ENCODE results near the gene ENAH. TPM values are rescaled to one million over a fixed set of nuclear protein-coding genes. Genes with fewer than 3 reads are reported as not detected.

The ENAH gene
- total RNA-seq, 1 experiment from 2014 or later = 100 TPM

- no peak for DNase-seq (ENCODE audit: low read depth, low spot score)
- ChIA-PET CTCF (interaction anchor here (1.4 kb wide), 1 partner anchor 249 kb away, joined by 3 read pairs; no protein-coding TSS in a partner anchor), RAD21 (ENCODE audit: low non-redundant PET in 1 of 2, low total read pairs in 2 of 2, uncharacterized antibody in 2 of 2, unreplicated experiment in 2 of 2) (no interaction called here), POLR2A (interaction anchor here (2.3 kb wide), 1 partner anchor 15 kb away, joined by 7 read pairs; no protein-coding TSS in a partner anchor)
- Histone ChIP-seq H3K9me2 (ENCODE audit: insufficient read depth) (no peaks in the 10 kb centered on the region), H3K36me3 (ENCODE audit: control insufficient read depth in 1 of 2, insufficient read depth in 2 of 2, low read length in 2 of 2) (peaks cover 0 to 9% of the 10 kb centered on the region in 2 experiments; a peak in 1 of 4 replicates), H3K27me3 (ENCODE audit: insufficient read depth, low read length) (no peaks in the 10 kb centered on the region), H3K4me2 (ENCODE audit: low read length) (no peak overlapping the region), H3K79me2 (ENCODE audit: insufficient read depth, low read length) (peaks cover 7% of the 10 kb centered on the region; the same call in 1 of the 2 replicates), H3K4me3 (replicated peaks in 1 of 2; ENCODE audit: low read depth in 1 of 2, low read length in 2 of 2) (no peak overlapping the region), H3K9me3 (ENCODE audit: control insufficient read depth in 1 of 2, insufficient read depth in 1 of 2, low read depth in 1 of 2, low read length in 2 of 2) (no peaks in the 10 kb centered on the region), H3K4me1 (ENCODE audit: control insufficient read depth in 1 of 2, insufficient read depth in 2 of 2, low read length in 2 of 2) (no peaks in the 10 kb centered on the region), H3K9ac (ENCODE audit: low read length) (no peak overlapping the region), H3K27ac (ENCODE audit: low read depth, low read length) (no peak overlapping the region), H2AFZ (ENCODE audit: low read depth, low read length, poor library complexity, severe bottlenecking) (no peak overlapping the region), H4K20me1 (ENCODE audit: insufficient read depth) (0 out of 2 replicates have a peak, but pooled peaks cover 4% of the 10 kb centered on the region)
- intact Hi-C loops (cut with micrococcal nuclease) = no loop called here
- BruUV-seq (replicated peaks) = no TSS peak
- no peak for TF ChIP-seq RAD21 (IDR thresholded peaks at IDR 0.05; ENCODE audit: low read depth)
- ATAC-seq = no peak
Observed at GRCh38 chr1:225523263-225523950, 129.5 kb downstream of the ENAH start.

- Histone ChIP-seq H3K9me3 (ENCODE audit: control insufficient read depth in 1 of 2, insufficient read depth in 1 of 2, low read depth in 1 of 2, low read length in 2 of 2) (no peaks in the 10 kb centered on the region), H3K4me1 (ENCODE audit: control insufficient read depth in 1 of 2, insufficient read depth in 2 of 2, low read length in 2 of 2) (no peaks in the 10 kb centered on the region), H3K9me2 (ENCODE audit: insufficient read depth) (no peaks in the 10 kb centered on the region), H3K9ac (ENCODE audit: low read length) (no peak overlapping the region), H2AFZ (ENCODE audit: low read depth, low read length, poor library complexity, severe bottlenecking) (no peak overlapping the region), H4K20me1 (ENCODE audit: insufficient read depth) (0 out of 2 replicates have a peak, but pooled peaks cover 4% of the 10 kb centered on the region), H3K4me2 (ENCODE audit: low read length) (no peak overlapping the region), H3K36me3 (ENCODE audit: control insufficient read depth in 1 of 2, insufficient read depth in 2 of 2, low read length in 2 of 2) (peaks cover 0 to 10% of the 10 kb centered on the region in 2 experiments; a peak in 1 of 4 replicates), H3K27me3 (ENCODE audit: insufficient read depth, low read length) (no peaks in the 10 kb centered on the region), H3K4me3 (replicated peaks in 1 of 2; ENCODE audit: low read depth in 1 of 2, low read length in 2 of 2) (no peak overlapping the region), H3K27ac (ENCODE audit: low read depth, low read length) (no peak overlapping the region), H3K79me2 (ENCODE audit: insufficient read depth, low read length) (peaks cover 7% of the 10 kb centered on the region; the same call in 1 of the 2 replicates)
- intact Hi-C loops (cut with micrococcal nuclease) = no loop called here
- RAD21 ChIA-PET (ENCODE audit: low non-redundant PET in 1 of 2, low total read pairs in 2 of 2, uncharacterized antibody in 2 of 2, unreplicated experiment in 2 of 2) = no interaction called here
- no peak for ATAC-seq
- POLR2A ChIA-PET = interaction anchor here (2.3 kb wide), 1 partner anchor 14 kb away, joined by 7 read pairs; no protein-coding TSS in a partner anchor
- CTCF ChIA-PET = interaction anchor here (1.4 kb wide), 1 partner anchor 250 kb away, joined by 3 read pairs; no protein-coding TSS in a partner anchor
- no peak for DNase-seq (ENCODE audit: low read depth, low spot score)
- BruUV-seq (replicated peaks) = no TSS peak
- no peak for TF ChIP-seq EGR1 (IDR thresholded peaks at IDR 0.05; ENCODE audit: low read depth)
- TF ChIP-seq SRF (IDR thresholded peaks at IDR 0.05; ENCODE audit: low read depth) = no peak
- TF ChIP-seq REST (IDR thresholded peaks at IDR 0.05; ENCODE audit: low read depth) = no peak
- TF ChIP-seq EZH2phosphoT487 (IDR thresholded peaks at IDR 0.05; ENCODE audit: borderline replicate concordance) = no peak
- no peak for TF ChIP-seq SIN3A (IDR thresholded peaks at IDR 0.05; ENCODE audit: low read depth)
- no peak for TF ChIP-seq ZNF274 (IDR thresholded peaks at IDR 0.05; ENCODE audit: low read depth, low read length)
- TF ChIP-seq ELF1 (IDR thresholded peaks at IDR 0.05; ENCODE audit: borderline replicate concordance, low read depth) = no peak
- no peak for TF ChIP-seq CEBPB (IDR thresholded peaks at IDR 0.05; ENCODE audit: low read depth)
- TF ChIP-seq POLR2A (IDR thresholded peaks at IDR 0.05; ENCODE audit: borderline replicate concordance, extremely low read depth, insufficient read depth, insufficient read length) = no peak
- no peak for TF ChIP-seq TCF7L2 (IDR thresholded peaks at IDR 0.05; ENCODE audit: borderline replicate concordance, extremely low read depth, insufficient read depth, insufficient read length)
- TF ChIP-seq CTCF (IDR thresholded peaks at IDR 0.05 in 2 of 3, conservative IDR thresholded peaks at IDR 0.05 in 1 of 3; ENCODE audit: borderline replicate concordance in 1 of 3, insufficient read depth in 1 of 3, low read depth in 2 of 3, low read length in 2 of 3) = no peak
- no peak for TF ChIP-seq POLR2AphosphoS5 (IDR thresholded peaks at IDR 0.05; ENCODE audit: low read depth, low read length)
Observed at GRCh38 chr1:225522588-225523262, 130.2 kb downstream of the ENAH start.
